ENCODE results near the gene ZDHHC11. TPM values are rescaled to one million over a fixed set of nuclear protein-coding genes. Genes with fewer than 3 reads are reported as not detected.
"Not testable (repeated sequence)": the region's sequence is repeated elsewhere in the genome, so short reads cannot be mapped to it uniquely, and the experiment has no call there.

Gene ZDHHC11
- total and polyA plus RNA-seq, 9 donors, result 1.1 to 25.6 (median 4.7) TPM

- H3K9me3 ChIP-seq, result no peaks in the 10 kb centered on the region
- no peak for TF ChIP-seq POLR2A (IDR thresholded peaks at IDR 0.05)
- no peak for TF ChIP-seq EP300 (IDR thresholded peaks at IDR 0.05)
- TF ChIP-seq CTCF (IDR thresholded peaks at IDR 0.05), result no peak
- WGBS, 3 donors, result 84 to 86% (median 85%) methylated on average over 12 of the region's 12 CpGs
- no peaks in the 10 kb centered on the region for H3K27me3 ChIP-seq
- intact Hi-C loops (cut with DNase I), result no loop called here
- DNase-seq, result peak in 1 of 5 donors; percentile 5
- H3K4me3 ChIP-seq, result no peak overlapping the region
- H3K4me1 ChIP-seq (ENCODE audit: insufficient read depth), result no peaks in the 10 kb centered on the region
- H3K36me3 ChIP-seq, result no peaks in the 10 kb centered on the region
- no peak overlapping the region for H3K27ac ChIP-seq
Observed at GRCh38 chr5:881551-881935, 30.8 kb upstream of the ZDHHC11 start.

DNA sequence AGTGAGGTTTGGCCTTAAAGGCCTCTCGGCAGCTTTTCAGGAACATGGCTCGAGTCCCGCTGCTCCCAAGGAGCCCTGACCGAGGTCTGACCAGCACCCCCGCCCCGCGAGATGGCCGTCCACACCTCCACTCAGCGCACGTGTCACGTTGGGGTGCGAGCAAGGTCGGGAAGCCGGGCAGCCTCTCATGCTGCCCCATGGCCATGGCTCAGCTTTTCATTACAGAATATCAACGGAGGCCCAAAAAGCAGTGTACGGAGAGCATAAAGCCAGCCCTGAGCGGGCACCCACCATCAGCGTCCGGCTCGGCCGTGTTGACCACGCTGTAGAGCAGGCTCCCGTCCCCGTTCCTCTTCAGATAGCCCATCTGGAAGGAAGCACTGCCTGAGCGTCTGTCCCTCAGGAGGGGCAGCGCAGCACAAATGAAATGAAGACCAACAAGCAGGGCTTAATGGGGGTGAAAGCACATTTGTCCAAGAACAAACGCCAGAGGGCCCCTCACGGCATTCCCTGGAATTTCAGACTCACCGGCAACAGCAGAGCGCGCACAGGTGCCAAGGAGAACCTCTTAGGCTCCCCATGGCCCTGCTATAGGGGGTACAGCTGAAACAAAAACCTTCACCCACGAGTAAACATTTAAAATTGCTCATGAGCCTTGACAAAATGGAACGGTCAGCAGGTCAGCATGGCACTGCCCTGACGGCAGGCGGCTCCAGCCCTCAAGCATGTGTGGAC lies 30.2 kb upstream of the ZDHHC11 start:
- intact Hi-C loops (cut with DNase I), result no loop called here
- no peak for TF ChIP-seq CTCF (IDR thresholded peaks at IDR 0.05)
- TF ChIP-seq POLR2A (IDR thresholded peaks at IDR 0.05), result no peak
- no peak for TF ChIP-seq EP300 (IDR thresholded peaks at IDR 0.05)
- Histone ChIP-seq H3K4me3 (no peak overlapping the region), H3K4me1 (ENCODE audit: insufficient read depth) (no peaks in the 10 kb centered on the region), H3K27ac (no peak overlapping the region), H3K36me3 (no peaks in the 10 kb centered on the region), H3K27me3 (no peaks in the 10 kb centered on the region), H3K9me3 (no peaks in the 10 kb centered on the region)
- peak in 1 of 5 donors; percentile 2 for DNase-seq
- WGBS, 3 donors, result 92 to 94% (median 94%) methylated on average over 32 to 35 of the region's 35 CpGs

GRCh38 chr5:878677-879076 lies 27.9 kb upstream of the ZDHHC11 start:
- H3K4me1 ChIP-seq (ENCODE audit: insufficient read depth); H3K36me3 ChIP-seq; intact Hi-C loops (cut with DNase I); H3K27ac ChIP-seq; H3K4me3 ChIP-seq; DNase-seq; H3K9me3 ChIP-seq; H3K27me3 ChIP-seq: not testable (repeated sequence)
- no CpG with 5 or more reads among the region's 8 CpGs for WGBS, 3 donors

GRCh38 chr5:878125-878524 lies 27.3 kb upstream of the ZDHHC11 start:
- Histone ChIP-seq H3K4me3 (no peak overlapping the region), H3K4me1 (ENCODE audit: insufficient read depth) (no peaks in the 10 kb centered on the region), H3K27ac (no peak overlapping the region), H3K36me3 (no peaks in the 10 kb centered on the region), H3K9me3 (no peaks in the 10 kb centered on the region), H3K27me3 (no peaks in the 10 kb centered on the region)
- DNase-seq, result no peak
- intact Hi-C loops (cut with DNase I), result no loop called here
- TF ChIP-seq POLR2A (IDR thresholded peaks at IDR 0.05), result no peak
- no peak for TF ChIP-seq EP300 (IDR thresholded peaks at IDR 0.05)
- no peak for TF ChIP-seq CTCF (IDR thresholded peaks at IDR 0.05)
- WGBS, 3 donors, result 93 to 94% (median 93%) methylated on average over 15 of the region's 15 CpGs
